Glutamatergic neuron (in vitro differentiated cells): ENCODE results near the gene SUMO3. TPM values are rescaled to one million over a fixed set of nuclear protein-coding genes. Genes with fewer than 3 reads are reported as not detected.

ENCODE experiments used
- DNase-seq: peaks from one replicate; pipeline ENCODE4 v3.0.0; 2022
- H3K27ac Mint-ChIP-seq: one replicate; pipeline ENCODE4 v1.8.0; 2020; ENCODE audit warnings: mild to moderate bottlenecking, mixed read lengths, inconsistent platforms; ENCODE audit not compliant: unreplicated experiment
- H3K27me3 Mint-ChIP-seq: one replicate; pipeline ENCODE4 v1.8.0; 2020; ENCODE audit warnings: mild to moderate bottlenecking, moderate library complexity, mixed read lengths, inconsistent platforms; ENCODE audit not compliant: unreplicated experiment
- H3K36me3 Mint-ChIP-seq: one replicate; pipeline ENCODE4 v1.8.0; 2020; ENCODE audit warnings: mild to moderate bottlenecking, mixed read lengths, inconsistent platforms; ENCODE audit not compliant: unreplicated experiment
- H3K4me1 Mint-ChIP-seq: one replicate; pipeline ENCODE4 v1.8.0; 2020; ENCODE audit warnings: mild to moderate bottlenecking, low read depth, mixed read lengths, inconsistent platforms; ENCODE audit not compliant: unreplicated experiment
- H3K4me3 Mint-ChIP-seq: one replicate; pipeline ENCODE4 v1.8.0; 2020; ENCODE audit warnings: mild to moderate bottlenecking, mixed read lengths, inconsistent platforms; ENCODE audit not compliant: unreplicated experiment
- H3K9me3 Mint-ChIP-seq: one replicate; pipeline ENCODE4 v1.8.0; 2020; ENCODE audit warnings: mild to moderate bottlenecking, moderate library complexity, mixed read lengths, inconsistent platforms; ENCODE audit not compliant: unreplicated experiment
- CTCF ChIP-seq: fragments of 200-600 bp; sonication (generic); IDR thresholded peaks from one replicate; pipeline ENCODE4 v1.5.0; 2021; ENCODE audit not compliant: partially characterized antibody, unreplicated experiment
- total RNA-seq: library from RNA; stranded (reverse); fragmentation: NEBNext Ultra II Directional; extraction: Animal tissue kit (Norgen Biotek cat#: 25700); gene quantifications from one replicate; pipeline ENCODE4 v1.2.1, GENCODE V29; 2021; ENCODE audit not compliant: unreplicated experiment

Gene SUMO3
- total RNA-seq, 1 donor from 2014 or later, result 63.5 TPM

GRCh38 chr21:44780767-44781459 lies 36.9 kb downstream of the SUMO3 start:
- TF ChIP-seq CTCF, result no peak
- peak overlapping the region; percentile 81 for H3K27ac Mint-ChIP-seq
- H3K4me1 Mint-ChIP-seq, result peaks cover 29% of the 10 kb centered on the region
- H3K4me3 Mint-ChIP-seq, result no peak overlapping the region
- H3K27me3 Mint-ChIP-seq, result peaks cover 2% of the 10 kb centered on the region
- no peak for DNase-seq
- peaks cover 13% of the 10 kb centered on the region for H3K36me3 Mint-ChIP-seq
- peaks cover 5% of the 10 kb centered on the region for H3K9me3 Mint-ChIP-seq

- peaks cover 2% of the 10 kb centered on the region for H3K27me3 Mint-ChIP-seq
- H3K36me3 Mint-ChIP-seq, result peaks cover 9% of the 10 kb centered on the region
- H3K4me3 Mint-ChIP-seq, result peak overlapping the region; percentile 42
- TF ChIP-seq CTCF, result no peak
- no peak for DNase-seq
- peak overlapping the region; percentile 81 for H3K27ac Mint-ChIP-seq
- H3K9me3 Mint-ChIP-seq, result peaks cover 5% of the 10 kb centered on the region
- peaks cover 31% of the 10 kb centered on the region for H3K4me1 Mint-ChIP-seq
Observed at GRCh38 chr21:44780137-44780502, 37.7 kb downstream of the SUMO3 start.

GRCh38 chr21:44779417-44780136 lies 38.3 kb downstream of the SUMO3 start:
- peaks cover 9% of the 10 kb centered on the region for H3K36me3 Mint-ChIP-seq
- H3K27me3 Mint-ChIP-seq, result peaks cover 2% of the 10 kb centered on the region

GRCh38 chr21:44778983-44779382 lies 38.9 kb downstream of the SUMO3 start:
- Mint-ChIP-seq H3K27me3 (peaks cover 2% of the 10 kb centered on the region), H3K4me1 (peaks cover 38% of the 10 kb centered on the region), H3K4me3 (no peak overlapping the region), H3K9me3 (peaks cover 5% of the 10 kb centered on the region), H3K36me3 (peaks cover 9% of the 10 kb centered on the region), H3K27ac (peak overlapping the region; percentile 91)
- DNase-seq, result no peak
- no peak for TF ChIP-seq CTCF

More at GRCh38 chr21:44779417-44780136, 38.3 kb downstream of the SUMO3 start:
- no peak overlapping the region for H3K4me3 Mint-ChIP-seq
- no peak for TF ChIP-seq CTCF
- peaks cover 5% of the 10 kb centered on the region for H3K9me3 Mint-ChIP-seq
- H3K4me1 Mint-ChIP-seq, result peaks cover 36% of the 10 kb centered on the region
- no peak for DNase-seq
- H3K27ac Mint-ChIP-seq, result peak overlapping the region; percentile 57

- peaks cover 5% of the 10 kb centered on the region for H3K9me3 Mint-ChIP-seq
- H3K4me1 Mint-ChIP-seq, result peaks cover 39% of the 10 kb centered on the region
- peak overlapping the region; percentile 91 for H3K27ac Mint-ChIP-seq
- peaks cover 2% of the 10 kb centered on the region for H3K27me3 Mint-ChIP-seq
- no peak for DNase-seq
- H3K4me3 Mint-ChIP-seq, result peak overlapping the region; percentile 31
- peaks cover 7% of the 10 kb centered on the region for H3K36me3 Mint-ChIP-seq
- TF ChIP-seq CTCF, result no peak
Observed at GRCh38 chr21:44778499-44778911, 39.4 kb downstream of the SUMO3 start.
